Stimulated activated CD8-positive, alpha-beta memory T cell treated with anti-CD3 and anti-CD28 coated beads, Interleukin-15, amount 100 ng/mL, for 24 hours (primary cell): ENCODE data around the gene LRFN4.
"Not testable (repeated sequence)": the region's sequence is repeated elsewhere in the genome, so short reads cannot be mapped to it uniquely, and the experiment has no call there.

Experiments
- DNase-seq: peaks from one replicate; pipeline ENCODE4 v3.0.0-alpha.2; 2020; ENCODE audit warnings: low read depth

LRFN4 gene

DNA sequence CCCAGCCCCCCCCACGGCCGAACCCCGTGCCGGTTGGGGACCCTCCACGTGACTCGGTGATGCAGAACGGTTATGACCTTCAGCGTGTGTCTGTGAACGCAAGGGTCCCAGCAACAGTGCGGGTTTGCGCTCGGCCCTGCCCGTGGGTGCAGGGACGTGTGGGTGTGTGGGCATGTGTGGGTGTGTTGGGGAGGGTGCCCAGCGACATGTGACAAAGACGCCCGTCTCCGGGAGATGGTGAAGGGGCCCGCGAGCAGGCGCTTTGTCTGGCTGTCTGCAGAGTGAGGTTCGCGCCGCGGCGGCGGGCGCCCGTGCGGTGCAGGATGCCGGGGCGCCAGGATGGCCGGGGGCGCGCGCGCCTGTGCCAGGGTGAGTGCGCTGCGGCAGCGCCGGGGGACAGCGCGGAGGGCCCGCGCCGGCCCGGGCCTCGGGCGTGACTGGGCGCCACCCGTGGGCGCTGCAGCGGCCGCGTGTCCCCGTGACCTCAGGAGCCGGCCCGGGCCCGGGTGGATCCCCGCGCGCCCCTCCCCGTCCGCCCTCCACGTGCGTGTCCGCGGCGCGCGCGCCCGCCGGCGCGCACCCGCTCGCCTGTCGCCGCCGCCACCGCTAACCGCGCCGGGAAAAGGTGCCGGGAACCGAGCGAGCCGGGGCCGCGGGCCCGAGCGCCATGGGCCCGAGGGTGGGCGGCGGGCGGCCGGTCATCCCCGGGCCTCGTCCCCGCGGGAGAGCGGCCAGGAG is at the start of gene LRFN4:
LRFN4 (plus strand) TSS at position 569 of the 738 bp plus-strand sequence. CDS start 681 bp downstream, outside the sequence.
- peak; percentile 26 for DNase-seq

DNA sequence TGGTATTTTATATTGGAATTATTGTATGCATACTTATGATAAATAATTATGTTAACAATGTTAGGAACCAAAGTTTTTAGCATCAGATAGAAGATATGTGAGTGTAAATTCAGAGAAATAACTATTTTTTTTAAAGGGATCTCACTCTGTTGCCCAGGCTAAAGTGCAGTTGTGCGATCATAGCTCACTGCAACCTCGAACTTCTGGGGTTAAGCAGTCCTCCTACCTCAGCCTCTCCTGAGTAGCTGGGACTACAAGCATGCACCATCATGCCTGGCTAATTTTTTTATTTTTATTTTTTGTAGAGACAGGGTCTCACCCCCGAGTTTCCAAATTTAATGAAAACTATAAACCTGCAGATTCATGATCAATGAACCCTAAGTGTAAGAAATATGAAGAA is 47.3 kb upstream of the LRFN4 start:
- no peak for DNase-seq

DNA sequence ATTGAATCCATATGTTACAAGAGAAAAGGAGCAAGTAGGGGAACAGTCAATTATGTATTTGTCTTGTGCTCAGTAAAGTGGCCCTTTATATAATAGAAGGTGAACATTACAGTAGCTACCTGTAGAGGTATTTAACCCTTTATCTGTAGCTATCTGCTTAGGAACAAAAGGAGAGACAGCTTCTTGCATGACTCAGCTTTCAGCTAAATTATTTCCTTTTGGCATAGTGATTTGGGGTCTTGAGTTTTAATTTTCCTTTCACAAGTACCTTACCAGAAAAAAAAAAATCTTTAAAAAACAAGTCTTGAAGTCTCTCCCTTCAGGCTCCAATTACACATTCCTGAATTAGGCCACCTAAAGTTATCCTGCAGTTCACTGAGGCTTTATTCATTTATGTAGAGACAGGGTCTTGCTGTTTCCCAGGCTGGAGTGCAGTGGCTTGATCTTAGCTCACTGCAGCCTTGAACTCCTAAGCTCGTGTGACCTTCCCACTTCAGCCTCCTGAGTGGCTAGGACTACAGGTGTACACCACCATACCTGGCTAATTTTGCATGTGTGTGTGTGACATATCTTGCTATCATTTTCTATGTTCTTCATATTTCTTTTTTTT is 46.2 kb upstream of the LRFN4 start:
- no peak for DNase-seq

DNA sequence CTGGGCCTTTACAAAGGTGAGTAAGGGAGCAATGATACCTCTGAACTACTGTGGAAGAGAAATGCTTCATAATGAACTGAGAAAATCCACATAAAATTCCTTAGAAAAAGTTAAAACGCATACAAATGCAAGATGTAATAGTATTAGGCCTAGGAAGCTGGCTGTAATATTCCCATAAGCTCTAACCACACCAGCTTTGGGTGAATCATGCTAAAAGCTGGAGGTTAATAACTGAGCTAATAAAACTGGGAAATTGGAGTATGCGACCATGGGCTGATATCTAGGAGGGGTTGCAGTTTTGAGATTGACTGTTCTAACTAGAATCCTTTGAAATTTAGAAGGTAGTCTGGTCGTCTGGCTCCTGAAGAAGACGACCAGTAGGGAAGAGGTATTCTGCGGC is 42.2 kb upstream of the LRFN4 start:
- DNase-seq: no peak

DNA sequence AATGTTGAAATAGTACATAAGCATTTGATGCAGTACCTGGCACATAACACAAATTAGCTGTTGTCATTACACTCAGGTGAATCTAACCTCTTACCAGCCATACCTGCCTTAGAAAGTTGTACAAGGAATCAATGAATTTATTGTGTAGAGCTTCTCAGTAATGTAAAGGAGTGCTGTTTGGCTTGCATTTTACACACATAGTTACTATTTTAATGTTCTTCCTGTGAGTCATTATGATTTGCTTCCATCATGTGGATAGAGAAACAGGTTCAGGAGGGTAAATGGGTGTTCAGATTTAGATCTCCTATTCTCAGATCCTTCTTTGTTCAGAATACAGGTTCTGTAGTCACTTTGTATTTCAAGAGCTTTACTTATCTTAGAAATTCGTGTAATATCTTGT is 41.2 kb upstream of the LRFN4 start:
- DNase-seq: no peak

DNA sequence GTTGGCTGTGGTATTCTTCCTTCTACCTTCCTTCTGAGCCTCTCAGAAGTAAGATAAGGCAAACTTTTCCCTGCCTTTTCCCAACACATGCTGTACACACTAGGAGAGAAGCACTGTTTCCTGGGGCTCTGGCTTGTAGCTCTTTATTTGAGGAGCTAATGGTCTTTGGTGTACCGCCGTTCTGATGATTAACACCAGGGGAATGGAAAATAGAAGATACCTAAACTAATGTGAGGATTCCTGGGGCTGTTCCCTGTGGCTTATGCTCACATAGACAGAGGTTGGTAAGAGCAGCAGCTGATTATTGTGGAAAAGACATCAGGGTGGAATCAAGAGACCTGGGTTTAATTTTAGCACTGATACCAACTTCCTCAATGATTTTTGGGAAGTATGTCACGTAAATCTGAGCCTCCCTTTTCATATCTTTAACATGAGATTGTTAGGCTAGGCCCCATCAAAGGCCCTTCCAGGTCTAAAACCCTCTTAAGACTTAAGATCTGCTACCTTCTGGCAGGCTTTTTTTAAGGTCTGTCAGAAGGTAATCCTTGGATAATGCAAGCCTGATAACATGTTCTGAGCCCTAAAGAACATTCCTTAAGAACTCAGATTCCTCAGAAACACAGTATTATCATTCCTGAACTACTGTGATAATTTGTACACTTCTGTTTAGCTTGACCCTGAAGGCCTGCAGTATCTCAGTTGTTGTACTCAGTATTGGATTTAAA is 38.5 kb upstream of the LRFN4 start:
- DNase-seq: no peak

DNA sequence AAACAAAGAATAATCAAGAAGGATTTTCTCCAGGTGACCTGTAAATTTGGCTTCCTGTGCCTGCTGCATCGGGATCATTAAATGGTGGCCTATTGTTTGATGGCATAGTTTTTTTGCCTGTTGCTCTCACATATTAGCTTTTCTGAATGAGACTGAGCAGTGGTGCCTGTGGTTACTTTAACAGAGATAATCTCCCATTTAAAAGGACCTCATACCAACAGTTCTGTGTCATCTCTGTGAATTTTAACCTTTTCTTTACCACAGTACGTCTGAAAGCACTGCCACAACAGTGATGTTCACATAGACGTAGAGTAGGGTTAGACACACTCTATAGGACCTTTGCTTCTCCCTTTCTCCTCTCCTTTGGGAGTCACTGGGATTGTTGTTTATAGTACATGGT is 36.5 kb upstream of the LRFN4 start:
- DNase-seq: no peak

DNA sequence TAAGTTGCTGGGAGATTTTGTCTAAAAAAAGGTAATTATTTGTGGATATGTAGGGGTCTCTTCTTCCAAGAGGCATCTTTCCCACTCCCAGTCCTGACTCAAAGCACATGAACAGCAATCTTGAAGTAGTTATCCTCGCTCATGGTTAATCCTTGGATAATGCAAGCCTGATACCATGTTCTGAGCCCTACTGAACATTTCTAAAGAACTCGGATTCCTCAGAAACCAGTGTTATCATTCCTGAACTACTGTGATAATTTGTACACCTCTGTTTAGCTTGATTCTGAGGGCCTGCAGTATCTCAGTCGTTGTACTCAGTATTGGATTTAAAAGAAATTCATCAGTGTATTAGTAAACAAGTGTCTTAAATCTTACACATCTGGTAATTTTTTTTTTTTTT is 36.0 kb upstream of the LRFN4 start:
- DNase-seq: no peak

DNA sequence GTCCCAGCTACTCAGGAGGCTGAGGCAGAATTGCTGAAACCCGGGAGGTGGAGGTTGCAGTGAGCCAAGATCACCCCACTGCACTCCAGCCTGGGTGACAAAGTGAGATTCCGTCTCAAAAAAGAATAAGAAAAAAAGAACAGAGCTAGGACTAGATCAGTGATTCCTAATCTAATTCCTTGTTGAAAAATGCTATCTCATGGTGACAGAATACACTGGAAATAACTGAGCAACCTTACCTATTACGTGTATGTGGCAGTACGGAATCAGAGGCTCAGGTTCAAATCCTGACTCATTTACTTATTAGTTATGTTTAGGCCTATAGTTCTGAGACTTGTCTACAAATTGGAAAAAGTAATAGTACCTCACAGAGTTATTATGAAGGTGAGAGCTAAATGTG is 33.2 kb upstream of the LRFN4 start:
- DNase-seq: no peak

DNA sequence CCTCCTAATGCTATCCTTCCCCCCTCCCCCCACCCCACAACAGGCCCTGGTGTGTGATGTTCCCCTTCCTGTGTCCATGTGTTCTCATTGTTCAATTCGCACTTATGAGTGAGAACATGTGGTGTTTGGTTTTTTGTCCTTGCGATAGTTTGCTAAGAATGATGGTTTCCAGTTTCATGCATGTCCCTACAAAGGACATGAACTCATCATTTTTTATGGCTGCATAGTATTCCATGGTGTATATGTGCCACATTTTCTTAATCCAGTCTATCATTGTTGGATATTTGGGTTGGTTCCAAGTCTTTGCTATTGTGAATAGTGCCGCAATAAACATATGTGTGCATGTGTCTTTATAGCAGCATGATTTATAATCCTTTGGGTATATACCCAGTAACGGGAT is 32.3 kb upstream of the LRFN4 start:
- DNase-seq: not testable (repeated sequence)

DNA sequence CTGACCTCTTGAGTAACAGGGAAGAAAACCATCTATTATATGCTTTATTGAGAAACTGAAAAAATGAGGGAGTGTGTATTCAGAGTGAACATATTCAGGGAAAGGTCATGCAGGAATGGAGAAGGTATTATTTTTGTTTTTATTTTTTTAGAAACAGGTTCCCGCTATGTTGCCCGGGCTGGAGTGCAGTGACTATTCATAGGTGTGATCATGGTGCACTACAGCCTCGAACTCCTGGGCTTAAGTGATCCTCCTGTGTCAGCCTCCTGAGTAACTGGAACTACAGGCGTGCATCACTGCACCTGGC is 22.4 kb upstream of the LRFN4 start:
- no peak for DNase-seq

DNA sequence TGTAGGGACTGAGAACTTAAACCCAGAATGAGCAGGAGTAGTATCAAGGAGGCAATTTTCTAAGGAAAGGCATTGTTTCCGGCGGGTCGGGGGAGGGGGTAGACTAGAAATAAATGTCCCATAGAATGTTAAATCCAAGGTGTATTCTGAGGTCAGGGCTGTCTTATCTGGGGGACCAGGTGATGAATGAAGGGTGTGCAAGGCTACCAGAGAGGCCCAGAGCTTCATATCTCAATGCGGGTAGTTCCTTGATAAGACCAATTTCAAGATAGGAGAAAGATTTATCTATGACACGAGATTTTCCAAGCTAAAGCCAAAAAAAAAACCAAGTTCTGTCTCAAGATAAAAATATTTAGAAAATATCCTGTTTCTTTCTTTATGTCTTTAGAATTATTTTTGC is 21.9 kb upstream of the LRFN4 start:
- no peak for DNase-seq

DNA sequence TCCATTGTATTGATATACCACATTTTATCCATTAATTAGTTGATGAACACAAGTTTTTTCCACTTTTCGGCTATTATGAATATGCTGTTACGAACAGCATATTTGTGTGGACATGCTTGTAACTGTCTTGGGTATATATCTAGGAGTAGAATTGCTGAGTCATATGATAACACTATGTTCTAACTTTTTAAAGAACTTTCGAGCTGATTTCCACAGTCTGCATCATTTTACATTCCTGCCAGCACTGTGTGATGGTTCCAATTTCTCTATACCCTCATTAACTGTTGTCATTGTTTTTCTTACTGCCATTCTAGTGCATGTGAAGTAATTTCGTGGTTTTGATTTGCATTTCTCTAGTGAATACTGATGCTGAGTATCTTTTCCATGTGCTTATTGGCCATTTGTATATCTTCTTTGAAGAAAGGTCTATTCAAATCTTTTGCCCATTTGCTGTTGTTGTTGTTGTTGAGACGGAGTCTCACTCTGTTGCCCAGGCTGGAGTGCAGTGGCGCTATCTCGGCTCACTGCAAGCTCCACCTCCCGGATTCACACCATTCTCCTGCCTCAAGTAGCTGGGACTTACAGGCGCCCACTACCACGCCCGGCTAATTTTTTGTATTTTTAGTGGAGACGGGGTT is 21.0 kb upstream of the LRFN4 start:
- no peak for DNase-seq

DNA sequence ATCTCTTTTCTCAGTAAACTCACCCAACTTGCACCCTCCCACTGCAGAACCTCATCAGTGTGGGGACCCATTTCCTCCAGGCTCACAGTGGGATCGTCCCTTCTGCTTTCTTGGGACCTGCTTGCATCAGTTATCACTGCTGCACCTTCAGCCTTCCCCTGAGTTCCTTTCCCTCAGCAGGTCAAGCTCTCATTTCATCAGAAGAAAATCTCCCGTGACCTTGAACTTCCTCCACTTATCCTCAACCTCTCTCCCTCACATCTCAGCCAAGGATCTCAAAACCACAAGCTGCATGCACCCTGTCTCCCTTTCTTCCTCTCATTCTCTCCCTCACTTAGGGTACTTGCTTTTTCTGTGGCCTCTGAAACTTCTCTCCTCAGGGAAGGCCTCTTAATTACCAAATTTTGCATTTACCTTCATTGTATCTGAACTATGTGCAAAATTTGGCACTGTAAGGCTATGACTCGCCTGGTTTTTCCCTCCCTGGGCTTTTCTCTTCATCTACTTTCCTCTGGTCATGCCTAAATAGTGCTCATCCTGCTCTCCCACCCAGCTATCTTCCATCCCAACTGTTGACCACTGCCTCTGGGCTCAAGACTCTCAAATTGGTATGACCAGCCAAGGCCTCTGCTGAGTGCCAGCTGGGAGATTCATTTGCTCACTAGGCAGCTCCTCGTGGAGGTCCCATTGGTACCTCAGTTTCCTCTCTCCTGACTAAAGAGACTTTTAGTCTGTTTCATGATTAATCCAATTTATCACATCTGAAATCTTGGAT is 16.4 kb upstream of the LRFN4 start:
- DNase-seq: no peak

DNA sequence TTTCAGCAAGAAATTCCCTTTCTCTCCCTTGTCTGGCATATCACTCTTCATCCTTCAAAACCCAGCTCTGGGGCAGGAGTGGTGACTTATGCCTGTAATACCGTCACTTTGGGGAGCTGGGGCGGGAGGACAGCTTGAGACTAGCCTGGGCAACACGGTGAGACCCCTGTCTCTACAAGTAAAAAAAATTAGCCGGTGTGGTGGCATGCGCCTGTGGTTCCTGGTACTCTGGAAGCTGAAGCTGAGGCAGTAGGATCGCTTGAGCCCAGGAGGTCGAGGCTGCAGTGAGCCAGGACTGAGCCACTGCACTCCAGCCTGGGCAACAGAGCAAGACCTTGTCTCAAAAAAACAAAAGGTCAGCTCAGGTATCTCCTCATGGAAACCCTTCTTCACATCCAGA is 15.0 kb upstream of the LRFN4 start:
- DNase-seq: no peak

DNA sequence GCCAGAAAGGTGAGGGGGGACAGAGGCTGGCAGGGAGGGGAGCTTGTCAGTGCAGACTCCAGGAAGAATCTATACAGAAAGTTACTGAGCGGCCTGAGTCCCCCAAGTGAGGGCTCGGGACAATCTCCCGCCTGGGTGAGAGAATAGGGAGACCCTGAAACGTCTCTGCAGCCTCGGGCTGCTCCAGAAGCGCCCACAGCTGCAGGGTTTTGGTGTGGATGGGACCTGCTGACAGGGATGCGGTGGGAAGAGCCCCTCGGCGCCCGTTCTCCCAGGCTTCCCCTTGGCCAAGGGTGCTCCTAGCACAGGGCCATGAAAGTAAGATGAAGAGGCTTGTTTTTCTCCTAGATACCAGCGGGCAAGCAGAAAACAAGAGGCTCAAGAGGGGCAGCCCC is 14.4 kb upstream of the LRFN4 start:
- DNase-seq: no peak

DNA sequence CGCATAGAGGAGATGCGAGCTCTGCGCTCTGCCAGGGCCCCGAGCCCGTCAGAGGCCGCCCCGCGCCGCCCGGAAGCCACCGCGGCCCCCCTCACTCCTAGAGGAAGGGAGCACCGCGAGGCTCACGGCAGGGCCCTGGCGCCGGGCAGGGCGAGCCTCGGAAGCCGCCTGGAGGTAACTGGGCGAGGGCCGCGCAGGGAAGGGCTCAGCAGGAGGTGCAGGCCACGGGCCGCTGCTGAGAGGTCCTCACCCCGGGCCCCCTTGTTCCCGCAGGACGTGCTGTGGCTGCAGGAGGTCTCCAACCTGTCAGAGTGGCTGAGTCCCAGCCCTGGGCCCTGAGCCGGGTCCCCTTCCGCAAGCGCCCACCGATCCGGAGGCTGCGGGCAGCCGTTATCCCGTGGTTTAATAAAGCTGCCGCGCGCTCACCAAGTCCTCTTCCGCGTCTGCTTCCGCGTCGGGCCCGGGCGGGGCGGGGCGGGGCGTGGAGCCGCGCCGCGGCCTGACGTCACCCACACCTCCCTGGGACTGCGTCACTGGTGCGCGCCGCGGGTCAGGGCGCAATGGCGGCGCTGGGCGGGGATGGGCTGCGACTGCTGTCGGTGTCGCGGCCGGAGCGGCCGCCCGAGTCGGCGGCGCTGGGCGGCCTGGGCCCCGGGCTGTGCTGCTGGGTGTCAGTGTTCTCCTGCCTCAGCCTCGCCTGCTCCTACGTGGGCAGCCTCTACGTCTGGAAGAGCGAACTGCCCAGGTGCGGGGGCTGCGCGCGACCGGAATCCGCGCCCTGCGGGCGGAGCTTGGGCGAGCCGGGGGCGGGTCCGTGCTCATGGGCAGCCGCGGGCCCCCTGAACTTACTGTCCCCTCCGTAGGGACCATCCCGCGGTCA is 13.7 kb upstream of the LRFN4 start, which contains the start of gene RCE1:
RCE1 (plus strand) TSS at position 546 of the 880 bp plus-strand sequence; CDS start at position 561, 15 bp downstream.
- DNase-seq: peak; percentile 91

DNA sequence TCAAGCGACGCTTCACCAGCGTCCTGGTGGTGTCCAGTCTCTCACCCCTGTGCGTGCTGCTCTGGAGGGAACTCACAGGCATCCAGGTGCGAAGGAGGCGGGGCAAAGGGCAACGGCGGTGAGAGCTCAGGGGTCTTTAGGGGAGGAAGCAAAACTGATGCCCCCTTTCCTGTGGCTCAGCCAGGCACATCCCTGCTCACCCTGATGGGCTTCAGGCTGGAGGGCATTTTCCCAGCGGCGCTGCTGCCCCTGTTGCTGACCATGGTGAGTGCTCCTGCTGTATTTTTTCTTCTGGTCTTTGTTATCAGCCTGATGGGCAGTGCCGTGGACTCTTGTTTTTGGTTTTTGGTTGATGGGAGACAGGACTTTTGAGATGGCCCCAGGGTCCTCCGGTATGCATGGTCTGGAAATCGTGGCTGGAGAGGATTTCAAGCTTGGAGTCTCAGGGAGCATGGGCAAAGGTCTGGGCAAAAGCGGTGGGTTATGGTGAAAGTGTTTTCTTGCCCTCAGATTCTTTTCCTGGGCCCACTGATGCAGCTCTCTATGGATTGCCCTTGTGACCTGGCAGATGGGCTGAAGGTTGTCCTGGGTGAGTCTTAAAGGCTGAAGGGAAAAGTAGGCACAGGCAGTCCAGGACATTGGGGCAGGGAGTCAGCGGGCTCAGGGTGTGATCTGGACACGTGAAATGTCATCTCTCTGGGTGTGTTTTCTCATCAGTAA is 12.9 kb upstream of the LRFN4 start:
- no peak for DNase-seq

DNA sequence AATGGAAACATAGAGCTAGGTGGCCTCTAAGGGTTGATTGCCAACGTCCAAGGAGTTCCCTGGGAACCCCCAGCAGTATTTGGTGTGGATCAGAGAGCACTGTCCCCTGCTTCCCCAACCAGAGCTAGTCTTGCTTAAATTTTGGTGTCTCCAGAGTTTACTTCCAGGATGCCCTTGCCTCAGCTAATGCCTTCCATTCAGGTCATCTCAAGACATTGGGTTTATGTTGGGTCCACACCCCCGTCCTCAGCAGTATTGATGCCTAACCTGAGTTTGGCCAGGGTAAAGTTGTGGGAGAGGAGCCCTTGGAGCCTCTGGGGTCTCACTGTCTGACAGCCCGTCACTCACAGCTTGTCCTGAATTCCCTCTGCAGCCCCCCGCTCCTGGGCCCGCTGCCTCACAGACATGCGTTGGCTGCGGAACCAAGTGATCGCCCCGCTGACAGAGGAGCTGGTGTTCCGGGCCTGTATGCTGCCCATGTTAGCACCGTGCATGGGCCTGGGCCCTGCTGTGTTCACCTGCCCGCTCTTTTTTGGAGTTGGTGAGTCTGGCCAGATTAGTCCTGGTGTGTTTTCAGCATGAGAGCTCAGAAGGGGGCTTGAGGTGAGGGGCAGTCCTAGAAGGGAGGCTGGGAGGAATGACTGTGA is 12.2 kb upstream of the LRFN4 start:
- no peak for DNase-seq
